ENCODE data around the gene TXNDC11. TPM values are rescaled to one million over a fixed set of nuclear protein-coding genes. Genes with fewer than 3 reads are reported as not detected.

Gene TXNDC11
- total and polyA plus RNA-seq, 2 donors (not counting 3 experiments of a cell fraction or from before 2014, with no cell fraction given), result 42.5 to 66.0 TPM

DNA sequence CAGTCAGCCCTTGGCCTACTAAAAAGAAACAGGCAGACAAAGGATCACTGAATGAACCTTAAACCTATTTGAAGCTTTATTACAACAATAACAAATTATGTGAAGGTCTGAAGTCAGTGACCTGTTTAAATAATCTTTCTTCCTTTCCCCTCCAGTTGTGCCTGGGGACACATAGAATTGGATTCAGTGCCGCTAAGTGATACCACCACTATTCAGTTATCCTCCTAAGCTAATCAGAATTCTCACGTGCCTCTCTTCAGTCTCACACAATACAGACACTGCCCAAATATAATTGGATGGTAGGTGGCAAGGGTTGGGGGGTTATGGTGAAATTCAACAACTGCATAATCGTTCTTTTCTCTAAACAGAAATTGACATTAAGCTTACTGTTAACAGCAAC, 11.4 kb downstream of the TXNDC11 start:
- Histone ChIP-seq H2AFZ (ENCODE audit: low read depth, low read length) (no peak overlapping the region), H3K4me3 (replicated peaks in 1 of 3; ENCODE audit: insufficient read depth in 1 of 3, low read depth in 1 of 3, low read length in 3 of 3) (no peak overlapping the region), H3K9me3 (replicated peaks; ENCODE audit: control insufficient read depth, insufficient read depth, low read length) (no peaks in the 10 kb centered on the region), H3K27ac (ENCODE audit: insufficient read depth, low read depth, low read length) (no peak overlapping the region), H3K4me1 (ENCODE audit: control insufficient read depth, extremely low read depth, insufficient read depth, low read length) (no peaks in the 10 kb centered on the region), H4K20me1 (replicated peaks; ENCODE audit: control insufficient read depth, extremely low read depth, insufficient read depth, low read length) (no peaks in the 10 kb centered on the region), H3K36me3 (ENCODE audit: control insufficient read depth in 2 of 2, extremely low read depth in 1 of 2, insufficient read depth in 2 of 2, low read length in 2 of 2) (peaks cover 28 to 31% of the 10 kb centered on the region in 2 experiments), H3K79me2 (ENCODE audit: control insufficient read depth, insufficient read depth, low read length) (peaks cover 23% of the 10 kb centered on the region), H3K27me3 (ENCODE audit: control insufficient read depth in 2 of 2, insufficient read depth in 2 of 2, low read length in 2 of 2) (no peaks in the 10 kb centered on the region), H3K9ac (replicated peaks; ENCODE audit: extremely low read depth, insufficient read depth, low read length) (no peak overlapping the region), H3K9me1 (replicated peaks; ENCODE audit: control insufficient read depth, extremely low read depth, insufficient read depth, low read length) (no peaks in the 10 kb centered on the region), H3K4me2 (ENCODE audit: insufficient read depth, low read length) (no peak overlapping the region)
- FAIRE-seq (no peak), DNase-seq (ENCODE audit: low read depth, low spot score) (no peak)
- ChIA-PET CTCF (interaction anchor here (1.2 to 1.4 kb wide), 2 partner anchors 10 to 337 kb away, joined by 3 to 5 read pairs; no protein-coding TSS in a partner anchor), POLR2A (no interaction called here)
- TF ChIP-seq FOS (IDR thresholded peaks at IDR 0.05; ENCODE audit: borderline replicate concordance, insufficient read depth, low read length) (no peak), JUN (IDR thresholded peaks at IDR 0.05; ENCODE audit: borderline replicate concordance, insufficient read depth, insufficient read length, low read depth) (no peak), GATA2 (IDR thresholded peaks at IDR 0.05; ENCODE audit: insufficient read depth, insufficient read length, low read depth, low read length) (no peak), EZH2 (IDR thresholded peaks at IDR 0.05; ENCODE audit: borderline replicate concordance, low read depth, low read length, severe bottlenecking) (no peak), POLR2AphosphoS5 (IDR thresholded peaks at IDR 0.05; ENCODE audit: insufficient read depth, low read depth, low read length) (no peak), MYC (IDR thresholded peaks at IDR 0.05; ENCODE audit: low read depth, low read length) (no peak), MAX (IDR thresholded peaks at IDR 0.05; ENCODE audit: insufficient read depth, insufficient read length) (no peak), POLR2A (IDR thresholded peaks at IDR 0.05; ENCODE audit: low read depth, low read length) (no peak)
- TF ChIP-seq, protein P1, sequence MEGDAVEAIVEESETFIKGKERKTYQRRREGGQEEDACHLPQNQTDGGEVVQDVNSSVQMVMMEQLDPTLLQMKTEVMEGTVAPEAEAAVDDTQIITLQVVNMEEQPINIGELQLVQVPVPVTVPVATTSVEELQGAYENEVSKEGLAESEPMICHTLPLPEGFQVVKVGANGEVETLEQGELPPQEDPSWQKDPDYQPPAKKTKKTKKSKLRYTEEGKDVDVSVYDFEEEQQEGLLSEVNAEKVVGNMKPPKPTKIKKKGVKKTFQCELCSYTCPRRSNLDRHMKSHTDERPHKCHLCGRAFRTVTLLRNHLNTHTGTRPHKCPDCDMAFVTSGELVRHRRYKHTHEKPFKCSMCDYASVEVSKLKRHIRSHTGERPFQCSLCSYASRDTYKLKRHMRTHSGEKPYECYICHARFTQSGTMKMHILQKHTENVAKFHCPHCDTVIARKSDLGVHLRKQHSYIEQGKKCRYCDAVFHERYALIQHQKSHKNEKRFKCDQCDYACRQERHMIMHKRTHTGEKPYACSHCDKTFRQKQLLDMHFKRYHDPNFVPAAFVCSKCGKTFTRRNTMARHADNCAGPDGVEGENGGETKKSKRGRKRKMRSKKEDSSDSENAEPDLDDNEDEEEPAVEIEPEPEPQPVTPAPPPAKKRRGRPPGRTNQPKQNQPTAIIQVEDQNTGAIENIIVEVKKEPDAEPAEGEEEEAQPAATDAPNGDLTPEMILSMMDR (IDR thresholded peaks at IDR 0.05; ENCODE audit: extremely low read depth in 1 of 2, insufficient read depth in 1 of 2, low read depth in 1 of 2, low read length in 2 of 2), result no peak
- dilution Hi-C loops (cut with MboI; ENCODE audit: extremely low pct_ligation_motif_present, low sequenced_read_pairs), result no loop called here
- no TSS peak for BruUV-seq (replicated peaks)
- intact Hi-C loops (cut with micrococcal nuclease), result no loop called here

Measured in endothelial cell of umbilical vein (primary cell).